NB4 (cell line): ENCODE data around the gene JPH3.
A peak's percentile ranks its signal among the peaks of the same experiment; 100 is the strongest.

Source experiments
- DNase-seq: peaks from one replicate; pipeline ENCODE4 v3.0.0; 2010; ENCODE audit warnings: low read depth
- H3K4me3 ChIP-seq: one replicate; pipeline ENCODE4 v1.5.1; 2011; ENCODE audit warnings: mild to moderate bottlenecking, low read depth, low read length, moderate library complexity
- CTCF ChIP-seq: IDR thresholded peaks from one replicate; pipeline ENCODE4 v1.5.1; 2012; ENCODE audit warnings: low read depth, low read length
- MAX ChIP-seq: IDR thresholded peaks from 2 replicates; pipeline ENCODE4 v1.6.1; 2011; ENCODE audit warnings: low read depth, low read length
- MYC ChIP-seq: IDR thresholded peaks from 2 replicates; pipeline ENCODE4 v1.6.1; 2011; ENCODE audit warnings: low read depth, low read length
- POLR2A ChIP-seq: IDR thresholded peaks from 2 replicates; pipeline ENCODE4 v1.6.1; 2011; ENCODE audit warnings: mild to moderate bottlenecking; ENCODE audit not compliant: insufficient read length; ENCODE audit errors: extremely low read depth

JPH3 gene

DNA sequence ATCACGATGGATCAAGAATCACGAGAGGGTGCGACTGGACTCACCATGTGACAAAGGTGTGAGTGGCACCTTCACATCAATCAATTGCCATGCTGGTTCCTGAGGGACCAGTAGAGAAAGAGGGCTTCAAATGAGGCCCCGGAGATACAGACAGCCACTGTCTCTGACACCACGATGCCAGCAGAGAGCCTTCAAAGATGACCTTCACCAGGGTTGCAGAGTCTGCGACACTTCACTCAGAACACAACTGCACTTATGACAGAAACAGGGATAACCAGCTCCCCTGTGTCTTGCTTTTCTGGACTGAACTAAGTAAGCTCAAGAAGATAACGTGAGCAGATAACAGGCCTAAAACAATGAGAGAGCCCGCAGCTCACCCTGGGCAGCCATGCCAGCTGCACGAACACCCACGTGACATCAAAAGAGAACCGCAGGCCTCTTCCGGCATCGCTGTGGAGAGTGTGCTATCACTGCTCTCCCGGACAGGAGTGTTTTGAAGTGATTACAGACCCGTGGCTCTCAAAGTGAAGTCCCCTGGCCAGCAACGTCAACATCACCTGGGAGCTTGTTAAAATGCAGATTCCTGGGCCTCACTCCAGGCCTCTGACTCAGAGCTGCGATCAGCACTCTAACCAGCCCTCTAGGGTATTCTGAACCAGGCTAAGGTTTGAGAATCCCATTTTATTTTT, 127.1 kb downstream of the JPH3 start:
- TF ChIP-seq MYC (no peak), MAX (no peak), POLR2A (no peak), CTCF (no peak)
- H3K4me3 ChIP-seq, result no peak overlapping the region
- no peak for DNase-seq

DNA sequence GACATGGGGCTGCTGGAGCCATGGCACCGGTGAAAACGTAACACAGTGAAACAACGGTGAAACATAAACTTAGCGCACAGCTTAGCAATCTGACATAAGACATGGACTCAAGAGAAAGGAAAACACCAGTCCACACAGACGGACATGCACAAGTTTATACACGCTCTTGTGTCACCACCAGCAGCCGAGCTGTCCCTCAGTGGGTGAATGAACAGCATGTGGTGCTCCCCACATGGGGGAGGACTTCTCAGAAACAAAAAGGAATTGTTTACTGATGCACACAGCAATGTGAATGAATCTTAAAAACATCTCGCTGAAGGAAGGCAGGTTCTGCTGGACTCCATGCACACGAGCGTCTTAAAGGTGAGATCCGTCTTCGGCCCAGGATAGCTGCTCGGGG, 129.3 kb downstream of the JPH3 start:
- no peak for TF ChIP-seq CTCF
- no peak for TF ChIP-seq POLR2A
- TF ChIP-seq MYC, result no peak
- no peak for TF ChIP-seq MAX
- no peak for DNase-seq

GRCh38 chr16:87733190-87733589, 130.9 kb downstream of the JPH3 start:
- no peak for TF ChIP-seq CTCF
- no peak overlapping the region for H3K4me3 ChIP-seq
- DNase-seq, result no peak

More for the DNA sequence above, 129.3 kb downstream of the JPH3 start:
- H3K4me3 ChIP-seq, result no peak overlapping the region

- no peak overlapping the region for H3K4me3 ChIP-seq
- TF ChIP-seq MYC (no peak), CTCF (no peak), POLR2A (no peak), MAX (no peak)
- no peak for DNase-seq
Measured at GRCh38 chr16:87734644-87735043, 132.3 kb downstream of the JPH3 start.

GRCh38 chr16:87735270-87736007, 133.1 kb downstream of the JPH3 start:
- no peak for DNase-seq
- TF ChIP-seq MYC (no peak), CTCF (peak; percentile 8)
- no peak overlapping the region for H3K4me3 ChIP-seq

GRCh38 chr16:87736008-87736382, 133.7 kb downstream of the JPH3 start:
- H3K4me3 ChIP-seq, result no peak overlapping the region
- no peak for DNase-seq
- TF ChIP-seq MAX (no peak), MYC (no peak), POLR2A (no peak)
